Natural killer cell treated with Interleukin-12 subunit alpha and Interleukin-12 subunit beta and Interleukin-15 and Interleukin-18, amount 100 ng/mL, for 72 hours (primary cell): ENCODE results near the gene NR5A2. TPM values are rescaled to one million over a fixed set of nuclear protein-coding genes. Genes with fewer than 3 reads are reported as not detected.
A peak's percentile ranks its signal among the peaks of the same experiment; 100 is the strongest.

Experiments
- ATAC-seq, 2 donors: fragments of 150-1000 bp; cut with Tn5 transposase in 1 of 2; sonication (Bioruptor Pico), chemical (Tn5 transposase) in 1 of 2; 2 replicates each; pipeline ENCODE4 v1.10.0; 2021
- DNase-seq: peaks from one replicate; pipeline ENCODE4 v3.0.0; 2022; ENCODE audit warnings: low spot score
- H3K27ac Mint-ChIP-seq, 2 donors: 1 replicate in 1 of 2; 2 replicates in 1 of 2; pipeline ENCODE4 v1.8.0; 2022; ENCODE audit warnings: mixed read lengths in 2 of 2, mild to moderate bottlenecking in 1 of 2, moderate library complexity in 1 of 2
- H3K27me3 Mint-ChIP-seq, 2 donors: 1 replicate in 1 of 2; 2 replicates in 1 of 2; pipeline ENCODE4 v1.8.0; 2022; ENCODE audit warnings: mixed read lengths in 2 of 2
- H3K36me3 Mint-ChIP-seq: one replicate; pipeline ENCODE4 v1.8.0; 2022; ENCODE audit warnings: mixed read lengths
- H3K4me1 Mint-ChIP-seq, 2 donors: 1 replicate in 1 of 2; 2 replicates in 1 of 2; pipeline ENCODE4 v1.8.0; 2022; ENCODE audit warnings: low read depth in 2 of 2, mixed read lengths in 2 of 2, mild to moderate bottlenecking in 1 of 2
- H3K4me3 Mint-ChIP-seq: one replicate; pipeline ENCODE4 v1.8.0; 2022; ENCODE audit warnings: mixed read lengths
- H3K9me3 Mint-ChIP-seq: 2 replicates; pipeline ENCODE4 v1.8.0; 2022; ENCODE audit warnings: mixed read lengths
- total RNA-seq, 2 donors: library from RNA; stranded (reverse); gene quantifications; one replicate each; pipeline ENCODE4 v1.2.3, GENCODE V29; 2022

The NR5A2 gene
- total RNA-seq, 2 donors from 2014 or later = 0.11 TPM; not detected in 1

- Mint-ChIP-seq H3K4me1 (peaks cover 8 to 14% of the 10 kb centered on the region in 2 donors), H3K27me3 (peaks cover 22 to 36% of the 10 kb centered on the region in 2 donors), H3K4me3 (no peak overlapping the region), H3K27ac (no peak overlapping the region), H3K36me3 (peaks cover 5% of the 10 kb centered on the region), H3K9me3 (peaks cover 3% of the 10 kb centered on the region)
- DNase-seq = no peak
- no peak for ATAC-seq
Measured at GRCh38 chr1:200205216-200205995, 177.9 kb downstream of the NR5A2 start.

- H3K4me3 Mint-ChIP-seq = no peak overlapping the region
- peaks cover 8 to 14% of the 10 kb centered on the region in 2 donors for H3K4me1 Mint-ChIP-seq
- no peak for ATAC-seq
Measured at GRCh38 chr1:200206340-200206739, 178.8 kb downstream of the NR5A2 start.

DNA sequence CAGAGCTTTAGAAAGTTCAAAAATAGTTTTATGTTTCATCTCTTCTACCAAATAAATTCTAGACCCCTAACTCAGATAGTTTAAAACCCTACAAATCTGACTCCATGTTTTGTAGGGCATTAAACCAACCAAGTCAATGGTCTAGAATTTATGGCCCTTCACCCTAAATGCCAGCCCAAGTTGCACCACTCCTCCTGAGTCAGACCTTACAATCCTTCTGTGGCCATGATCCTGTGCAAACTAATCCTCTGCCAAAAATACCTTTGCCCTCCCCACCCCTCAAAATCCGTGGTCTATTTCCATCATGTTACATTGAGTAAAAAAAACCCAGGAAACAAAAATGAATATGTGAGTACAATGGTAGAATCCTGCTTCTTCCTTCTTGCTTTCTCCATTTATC, 179.3 kb downstream of the NR5A2 start:
- no peak for ATAC-seq
- Mint-ChIP-seq H3K4me3 (no peak overlapping the region), H3K27me3 (peaks cover 22 to 36% of the 10 kb centered on the region in 2 donors), H3K9me3 (peaks cover 3% of the 10 kb centered on the region), H3K4me1 (peaks cover 8 to 14% of the 10 kb centered on the region in 2 donors), H3K27ac (no peak overlapping the region), H3K36me3 (peaks cover 5% of the 10 kb centered on the region)
- no peak for DNase-seq

More at GRCh38 chr1:200206340-200206739, 178.8 kb downstream of the NR5A2 start:
- Mint-ChIP-seq H3K9me3 (peaks cover 3% of the 10 kb centered on the region), H3K27me3 (peaks cover 22 to 36% of the 10 kb centered on the region in 2 donors), H3K27ac (no peak overlapping the region), H3K36me3 (peaks cover 5% of the 10 kb centered on the region)
- no peak for DNase-seq

GRCh38 chr1:200207711-200208126, 180.2 kb downstream of the NR5A2 start:
- Mint-ChIP-seq H3K27me3 (peaks cover 17 to 33% of the 10 kb centered on the region in 2 donors), H3K4me3 (no peak overlapping the region), H3K9me3 (peaks cover 3% of the 10 kb centered on the region), H3K27ac (no peak overlapping the region), H3K4me1 (peaks cover 8 to 14% of the 10 kb centered on the region in 2 donors), H3K36me3 (peaks cover 5% of the 10 kb centered on the region)
- DNase-seq = no peak
- ATAC-seq = peak; percentile 90 to 93

GRCh38 chr1:200211157-200211556, 183.6 kb downstream of the NR5A2 start:
- ATAC-seq (no peak), DNase-seq (no peak)
- Mint-ChIP-seq H3K36me3 (no peaks in the 10 kb centered on the region), H3K4me1 (peaks cover 8 to 14% of the 10 kb centered on the region in 2 donors), H3K27ac (no peak overlapping the region), H3K9me3 (no peaks in the 10 kb centered on the region), H3K4me3 (no peak overlapping the region), H3K27me3 (peaks cover 15 to 22% of the 10 kb centered on the region in 2 donors)

DNA sequence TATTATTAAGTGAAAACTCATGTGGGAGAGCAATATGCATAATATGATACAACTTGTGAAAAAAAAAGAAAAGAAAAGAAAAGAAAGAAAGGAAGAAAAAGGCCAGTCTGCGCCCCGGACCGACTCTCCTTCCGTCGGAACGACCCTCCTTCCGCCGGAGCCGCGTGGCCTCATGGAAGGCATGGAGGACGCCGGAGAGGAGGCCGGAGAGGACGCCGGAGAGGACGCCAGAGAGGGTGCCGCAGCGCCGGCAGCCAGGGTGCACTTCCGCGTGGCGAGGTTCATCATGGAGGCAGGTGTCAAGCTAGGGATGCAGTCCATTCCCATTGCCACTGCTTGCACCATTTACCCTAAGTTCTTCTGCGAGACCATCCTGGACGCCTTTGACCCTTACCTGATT, 185.9 kb downstream of the NR5A2 start:
- no peak overlapping the region for H3K4me3 Mint-ChIP-seq
- no peak overlapping the region for H3K27ac Mint-ChIP-seq
- no peak for ATAC-seq
- no peak for DNase-seq
- no peaks in the 10 kb centered on the region for H3K9me3 Mint-ChIP-seq
- H3K27me3 Mint-ChIP-seq = peaks cover 12 to 15% of the 10 kb centered on the region in 2 donors
- H3K4me1 Mint-ChIP-seq = peaks cover 0 to 4% of the 10 kb centered on the region in 2 donors
- no peaks in the 10 kb centered on the region for H3K36me3 Mint-ChIP-seq

GRCh38 chr1:200213921-200214320, 186.4 kb downstream of the NR5A2 start:
- Mint-ChIP-seq H3K4me1 (peaks cover 0 to 4% of the 10 kb centered on the region in 2 donors), H3K27me3 (peaks cover 17% of the 10 kb centered on the region in 2 donors), H3K9me3 (no peaks in the 10 kb centered on the region), H3K27ac (no peak overlapping the region), H3K36me3 (no peaks in the 10 kb centered on the region), H3K4me3 (no peak overlapping the region)
- no peak for ATAC-seq
- DNase-seq = no peak

DNA sequence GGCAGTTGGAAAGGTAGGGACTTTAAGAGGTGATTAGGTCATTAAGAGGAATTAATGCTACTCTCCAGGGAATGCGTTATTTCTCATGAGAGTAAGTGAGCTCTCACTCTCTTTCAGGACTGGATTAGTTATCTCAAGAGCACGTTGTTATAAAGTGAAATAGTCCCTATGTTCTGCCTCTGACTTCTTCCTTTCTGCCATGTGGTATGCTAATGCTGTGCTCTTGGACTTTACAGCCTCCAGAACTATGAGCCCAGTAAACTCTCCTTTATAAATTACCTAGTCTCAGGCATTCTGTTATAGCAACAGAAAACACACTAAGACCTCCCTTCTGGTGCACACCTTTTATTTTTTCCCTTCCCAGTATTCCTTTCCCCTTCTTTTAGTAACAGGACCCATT, 187.8 kb downstream of the NR5A2 start:
- Mint-ChIP-seq H3K27ac (no peak overlapping the region), H3K36me3 (no peaks in the 10 kb centered on the region), H3K27me3 (peaks cover 16 to 22% of the 10 kb centered on the region in 2 donors), H3K4me1 (peaks cover 0 to 4% of the 10 kb centered on the region in 2 donors), H3K9me3 (no peaks in the 10 kb centered on the region), H3K4me3 (no peak overlapping the region)
- no peak for ATAC-seq
- no peak for DNase-seq

DNA sequence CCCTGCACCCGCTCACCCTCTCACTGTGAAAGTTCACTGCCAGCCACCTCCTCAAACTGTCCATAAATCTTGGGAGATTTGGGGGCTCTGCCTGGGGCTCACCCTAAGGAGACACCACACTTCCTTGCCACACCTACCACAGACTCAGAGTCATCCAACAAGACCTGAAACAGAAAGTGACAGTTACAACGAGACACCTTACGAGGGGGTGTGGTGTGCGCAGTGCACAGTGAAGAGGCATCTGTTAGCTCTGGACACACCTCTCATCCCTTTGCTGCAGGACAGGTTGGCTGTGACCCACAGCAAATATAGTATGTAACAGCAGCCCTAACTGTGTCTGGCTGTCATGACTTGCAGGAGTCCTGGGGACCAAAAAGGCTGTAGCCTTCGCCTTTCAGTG, 190.2 kb downstream of the NR5A2 start:
- H3K4me3 Mint-ChIP-seq = no peak overlapping the region
- ATAC-seq (peak; percentile 66 to 71), DNase-seq (no peak)
- peaks cover 17 to 23% of the 10 kb centered on the region in 2 donors for H3K27me3 Mint-ChIP-seq
- H3K9me3 Mint-ChIP-seq = no peaks in the 10 kb centered on the region
- H3K4me1 Mint-ChIP-seq = peaks cover 7 to 10% of the 10 kb centered on the region in 2 donors
- H3K36me3 Mint-ChIP-seq = peaks cover 6% of the 10 kb centered on the region
- H3K27ac Mint-ChIP-seq = no peak overlapping the region

DNA sequence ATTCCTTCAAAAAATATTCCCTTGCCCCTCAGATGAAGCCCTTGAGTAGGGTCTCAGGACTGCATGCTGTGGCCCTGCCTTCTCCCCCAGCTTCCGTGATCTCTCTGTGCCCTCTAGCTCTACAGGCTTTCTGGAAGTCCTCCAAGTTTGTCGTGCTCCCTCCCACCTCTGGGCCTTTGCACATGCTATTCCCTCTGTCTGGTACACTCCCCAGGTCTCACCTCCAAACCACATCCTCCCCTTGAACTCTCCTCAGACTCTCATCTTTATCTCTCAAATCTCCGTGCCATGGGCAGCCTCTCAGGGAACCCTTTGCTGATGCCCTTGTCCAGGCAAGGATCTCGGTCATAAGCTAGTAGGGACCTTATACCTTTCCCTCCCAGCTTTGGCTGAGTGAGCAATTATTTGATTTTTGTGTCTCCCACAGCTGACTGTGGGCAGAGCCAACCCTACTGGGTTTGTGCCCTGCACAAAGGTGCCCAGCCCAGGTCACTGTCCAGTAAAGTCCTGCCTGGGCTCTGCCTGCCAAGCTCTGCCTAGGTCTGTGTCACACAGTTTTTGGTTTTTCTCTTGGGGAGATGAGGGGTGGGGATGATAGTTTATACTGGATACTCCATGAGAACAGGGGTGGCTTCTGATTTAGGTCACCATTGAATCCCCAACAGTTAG, 194.2 kb downstream of the NR5A2 start:
- Mint-ChIP-seq H3K27me3 (peaks cover 30 to 32% of the 10 kb centered on the region in 2 donors), H3K27ac (peak overlapping the region in 1 of 2 donors; percentile 56), H3K9me3 (no peaks in the 10 kb centered on the region), H3K36me3 (peaks cover 6% of the 10 kb centered on the region), H3K4me1 (peaks cover 20 to 21% of the 10 kb centered on the region in 2 donors), H3K4me3 (peak overlapping the region; percentile 28)
- ATAC-seq (peak; percentile 57 to 61), DNase-seq (no peak)

GRCh38 chr1:200223207-200223606, 195.7 kb downstream of the NR5A2 start:
- DNase-seq = no peak
- H3K36me3 Mint-ChIP-seq = peaks cover 6% of the 10 kb centered on the region
- H3K4me1 Mint-ChIP-seq = peaks cover 19 to 23% of the 10 kb centered on the region in 2 donors
- peaks cover 31 to 38% of the 10 kb centered on the region in 2 donors for H3K27me3 Mint-ChIP-seq
- H3K9me3 Mint-ChIP-seq = no peaks in the 10 kb centered on the region
- no peak overlapping the region for H3K4me3 Mint-ChIP-seq
- no peak for ATAC-seq
- H3K27ac Mint-ChIP-seq = no peak overlapping the region

DNA sequence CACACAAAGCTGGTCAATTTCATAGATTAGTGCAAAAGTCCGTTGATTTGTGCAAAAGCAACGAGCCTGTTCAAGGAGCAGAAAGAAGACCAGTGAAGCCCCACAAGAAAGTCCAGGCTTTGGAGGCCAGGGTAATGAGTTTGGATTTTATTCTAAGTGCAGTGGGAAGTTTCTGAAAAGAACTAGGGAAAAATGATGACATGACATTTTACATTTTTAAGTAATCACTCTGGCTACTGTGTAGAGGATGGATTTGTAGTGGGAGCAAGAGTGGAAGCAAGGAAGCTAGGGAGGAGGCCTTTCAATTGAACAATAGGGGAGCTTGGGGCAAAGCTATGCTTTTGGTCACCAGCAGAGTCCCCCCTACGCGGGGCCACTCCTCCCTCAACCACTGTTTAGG, 196.1 kb downstream of the NR5A2 start:
- H3K9me3 Mint-ChIP-seq = no peaks in the 10 kb centered on the region
- ATAC-seq = no peak
- DNase-seq = no peak
- no peak overlapping the region for H3K27ac Mint-ChIP-seq
- H3K27me3 Mint-ChIP-seq = peaks cover 35 to 41% of the 10 kb centered on the region in 2 donors
- H3K36me3 Mint-ChIP-seq = peaks cover 6% of the 10 kb centered on the region
- H3K4me1 Mint-ChIP-seq = peaks cover 19 to 23% of the 10 kb centered on the region in 2 donors
- no peak overlapping the region for H3K4me3 Mint-ChIP-seq

DNA sequence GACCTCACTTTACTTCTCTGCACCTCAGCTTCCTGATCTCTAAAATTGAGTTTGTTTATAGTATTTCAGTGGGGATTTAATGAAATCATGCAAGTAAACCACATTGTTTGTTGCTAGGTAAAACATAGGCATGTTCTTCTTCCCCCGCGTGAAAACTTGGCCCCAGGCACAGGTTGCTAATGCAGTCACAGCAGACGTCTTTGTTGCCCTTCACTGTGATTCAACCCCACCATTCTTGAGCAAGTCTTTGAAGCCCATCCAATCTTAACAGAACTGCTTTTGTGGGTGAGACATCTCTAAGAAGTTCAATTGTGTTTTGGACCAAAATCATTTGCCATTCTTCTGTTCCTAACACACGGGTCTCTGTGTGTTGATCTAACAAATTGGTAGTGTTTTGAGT, 196.8 kb downstream of the NR5A2 start:
- Mint-ChIP-seq H3K36me3 (peaks cover 6% of the 10 kb centered on the region), H3K9me3 (no peaks in the 10 kb centered on the region), H3K4me1 (peaks cover 23% of the 10 kb centered on the region in 2 donors), H3K27me3 (peaks cover 34 to 37% of the 10 kb centered on the region in 2 donors), H3K4me3 (no peak overlapping the region), H3K27ac (no peak overlapping the region)
- DNase-seq (no peak), ATAC-seq (no peak)
